Measurements from ENCODE around the gene CANX.

Gene CANX

DNA sequence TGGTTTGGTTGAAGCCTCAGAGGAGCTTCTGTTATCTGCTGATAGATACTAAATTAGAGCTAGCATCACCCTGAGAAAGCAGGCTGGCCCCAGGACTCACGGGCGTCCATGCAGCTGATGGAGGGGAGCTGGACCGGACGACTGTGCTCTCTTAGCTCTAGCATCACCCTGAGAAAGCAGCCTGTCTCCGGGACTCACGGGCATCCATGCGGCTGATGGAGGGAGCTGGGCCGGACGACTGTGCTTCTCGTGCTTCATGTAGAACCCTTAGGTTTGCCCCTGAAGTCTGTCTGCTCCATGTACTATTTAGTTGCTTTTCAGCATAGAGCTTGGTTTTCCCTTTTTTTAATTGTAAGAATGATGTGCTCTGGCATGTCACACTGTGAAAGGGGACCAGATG is 78.7 kb downstream of the CANX start:
- TF ChIP-seq, protein P1, sequence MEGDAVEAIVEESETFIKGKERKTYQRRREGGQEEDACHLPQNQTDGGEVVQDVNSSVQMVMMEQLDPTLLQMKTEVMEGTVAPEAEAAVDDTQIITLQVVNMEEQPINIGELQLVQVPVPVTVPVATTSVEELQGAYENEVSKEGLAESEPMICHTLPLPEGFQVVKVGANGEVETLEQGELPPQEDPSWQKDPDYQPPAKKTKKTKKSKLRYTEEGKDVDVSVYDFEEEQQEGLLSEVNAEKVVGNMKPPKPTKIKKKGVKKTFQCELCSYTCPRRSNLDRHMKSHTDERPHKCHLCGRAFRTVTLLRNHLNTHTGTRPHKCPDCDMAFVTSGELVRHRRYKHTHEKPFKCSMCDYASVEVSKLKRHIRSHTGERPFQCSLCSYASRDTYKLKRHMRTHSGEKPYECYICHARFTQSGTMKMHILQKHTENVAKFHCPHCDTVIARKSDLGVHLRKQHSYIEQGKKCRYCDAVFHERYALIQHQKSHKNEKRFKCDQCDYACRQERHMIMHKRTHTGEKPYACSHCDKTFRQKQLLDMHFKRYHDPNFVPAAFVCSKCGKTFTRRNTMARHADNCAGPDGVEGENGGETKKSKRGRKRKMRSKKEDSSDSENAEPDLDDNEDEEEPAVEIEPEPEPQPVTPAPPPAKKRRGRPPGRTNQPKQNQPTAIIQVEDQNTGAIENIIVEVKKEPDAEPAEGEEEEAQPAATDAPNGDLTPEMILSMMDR (IDR thresholded peaks at IDR 0.05; ENCODE audit: insufficient read depth, low read length, missing control alignments): no peak
- CTCF ChIA-PET: interaction anchor here (0.8 to 4.4 kb wide), 5 partner anchors 10 to 19 kb away, joined by 3 to 29 read pairs (median 5); no protein-coding TSS in a partner anchor
- no peak overlapping the region for H3K4me3 ChIP-seq (ENCODE audit: low read depth, low read length)
- no peak for DNase-seq (ENCODE audit: low read depth, low spot score)
- POLR2A ChIA-PET: interaction anchor here (0.9 kb wide), 1 partner anchor 15 kb away, joined by 3 read pairs; no protein-coding TSS in a partner anchor

DNA sequence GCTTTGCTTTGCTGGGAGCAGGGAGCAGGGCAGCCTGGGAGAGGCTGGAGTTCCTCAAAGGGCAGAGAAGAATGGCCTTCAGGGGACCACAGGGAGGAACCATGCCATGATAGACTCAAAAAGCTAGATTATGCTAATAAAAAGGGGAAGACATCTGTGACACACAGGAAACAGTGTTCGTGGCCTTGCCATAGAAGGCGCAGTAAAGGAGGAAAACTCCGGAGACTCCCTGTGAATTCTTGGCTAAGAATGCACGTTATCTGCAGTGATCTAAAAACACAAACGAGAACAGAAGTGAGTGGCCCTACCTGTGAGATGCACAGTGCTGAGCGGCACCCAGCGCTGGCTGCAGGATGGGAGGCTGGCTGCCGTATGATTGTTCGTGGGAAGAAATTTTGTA is 79.1 kb downstream of the CANX start:
- CTCF ChIA-PET: interaction anchor here (0.8 to 4.4 kb wide), 4 partner anchors 10 to 19 kb away, joined by 3 to 29 read pairs (median 6); no protein-coding TSS in a partner anchor
- POLR2A ChIA-PET: no interaction called here

DNA sequence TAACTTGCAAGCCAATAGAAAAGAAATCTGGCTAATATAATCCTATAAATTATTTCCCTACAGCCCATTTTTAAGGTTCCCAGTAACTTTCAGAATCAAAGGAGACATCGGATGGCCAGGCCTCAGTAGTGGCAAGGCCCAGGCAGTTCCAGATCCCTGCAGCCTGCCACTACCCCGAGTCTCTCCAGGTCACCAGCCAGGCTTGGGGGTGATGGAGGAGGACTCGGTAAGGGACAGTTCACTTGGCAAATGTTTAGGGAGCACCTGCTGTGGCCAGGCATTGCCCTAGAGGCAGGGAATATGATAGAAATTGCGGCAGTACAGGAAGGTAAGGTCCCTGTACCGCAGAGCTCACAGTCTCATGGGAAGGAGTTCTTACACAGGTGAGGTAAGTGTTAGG is 79.8 kb downstream of the CANX start:
- TF ChIP-seq, protein P1 (IDR thresholded peaks at IDR 0.05; ENCODE audit: insufficient read depth, low read length, missing control alignments): no peak
- ChIA-PET CTCF (no interaction called here), POLR2A (no interaction called here)
- H3K4me3 ChIP-seq (ENCODE audit: low read depth, low read length): no peak overlapping the region
- DNase-seq (ENCODE audit: low read depth, low spot score): no peak

More for the DNA sequence above, 79.1 kb downstream of the CANX start:
- TF ChIP-seq, protein P1 (IDR thresholded peaks at IDR 0.05; ENCODE audit: insufficient read depth, low read length, missing control alignments): no peak
- no peak overlapping the region for H3K4me3 ChIP-seq (ENCODE audit: low read depth, low read length)
- no peak for DNase-seq (ENCODE audit: low read depth, low spot score)

DNA sequence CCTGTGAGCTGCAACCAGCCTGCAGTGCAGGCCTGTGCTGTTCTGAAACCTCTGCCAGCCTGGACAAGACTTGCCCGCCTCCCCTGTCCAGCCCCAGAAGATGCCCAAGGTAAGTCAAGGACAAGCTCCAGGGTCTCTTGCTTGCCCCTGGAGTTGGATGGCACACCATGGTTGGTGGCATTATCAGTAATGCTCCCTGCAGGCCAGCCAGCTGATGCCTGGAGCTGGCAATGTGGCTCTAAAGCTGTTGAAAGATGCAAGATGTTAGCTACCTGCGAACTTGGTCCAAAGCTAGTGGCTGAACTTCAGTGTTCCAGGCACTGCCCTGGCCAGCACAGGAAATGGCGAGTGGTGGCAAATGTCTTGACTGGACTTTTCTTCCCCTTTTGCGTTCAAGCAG is 81.1 kb downstream of the CANX start:
- ChIA-PET CTCF (interaction anchor here (0.9 to 2.9 kb wide), 3 partner anchors 13 to 17 kb away, joined by 3 to 12 read pairs (median 4); partner anchors contain the start of gene LTC4S), POLR2A (no interaction called here)
- no peak overlapping the region for H3K4me3 ChIP-seq (ENCODE audit: low read depth, low read length)
- TF ChIP-seq, protein P1 (IDR thresholded peaks at IDR 0.05; ENCODE audit: insufficient read depth, low read length, missing control alignments): no peak
- no peak for DNase-seq (ENCODE audit: low read depth, low spot score)

DNA sequence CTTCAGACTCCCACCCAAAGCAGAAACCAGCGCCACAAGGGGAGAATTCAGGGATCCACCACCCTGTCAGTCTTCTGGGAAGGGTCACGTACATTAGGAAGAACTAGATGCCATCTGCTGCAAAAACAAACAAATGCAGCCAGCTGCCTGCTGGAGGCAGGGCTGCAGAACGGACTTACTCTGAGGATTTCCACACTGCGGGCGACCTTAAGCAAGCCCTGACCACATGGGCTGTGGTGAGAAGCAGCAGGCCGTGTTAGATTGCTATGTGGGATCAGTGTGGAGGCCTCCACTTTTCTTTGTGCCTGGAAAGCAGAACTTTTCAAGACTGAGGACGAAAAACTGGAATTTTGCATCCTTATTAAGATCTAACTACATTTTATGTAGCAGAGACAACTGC is 81.6 kb downstream of the CANX start:
- no peak overlapping the region for H3K4me3 ChIP-seq (ENCODE audit: low read depth, low read length)
- ChIA-PET CTCF (interaction anchor here (0.9 to 2.9 kb wide), 3 partner anchors 10 to 17 kb away, joined by 4 to 12 read pairs (median 4); partner anchors contain the start of gene LTC4S), POLR2A (no interaction called here)
- TF ChIP-seq, protein P1 (IDR thresholded peaks at IDR 0.05; ENCODE audit: insufficient read depth, low read length, missing control alignments): no peak
- DNase-seq (ENCODE audit: low read depth, low spot score): no peak

All from AG04449 (cell line).